Parathyroid adenoma (tissue), 2 donors: ENCODE data around the gene KIRREL3.

Experiments used
- H2AFZ ChIP-seq: fragments of 300-600 bp; sonication (generic); one replicate; pipeline ENCODE4 v1.7.0; 2017; ENCODE audit warnings: antibody characterized with exemption, mild to moderate bottlenecking
- H3K27ac ChIP-seq: fragments of 300-600 bp; sonication (generic); one replicate; pipeline ENCODE4 v1.7.0; 2017
- H3K27me3 ChIP-seq: fragments of 300-600 bp; sonication (generic); one replicate; pipeline ENCODE4 v1.7.0; 2017; ENCODE audit warnings: low read length; ENCODE audit not compliant: control insufficient read depth, insufficient read depth
- H3K36me3 ChIP-seq: fragments of 300-600 bp; sonication (generic); one replicate; pipeline ENCODE4 v1.7.0; 2017; ENCODE audit warnings: low read length; ENCODE audit not compliant: control insufficient read depth, insufficient read depth
- H3K4me1 ChIP-seq: fragments of 300-600 bp; sonication (generic); one replicate; pipeline ENCODE4 v1.7.0; 2017; ENCODE audit warnings: control low read depth
- H3K4me2 ChIP-seq: fragments of 300-600 bp; sonication (generic); one replicate; pipeline ENCODE4 v1.7.0; 2017; ENCODE audit warnings: low read length
- H3K4me3 ChIP-seq: fragments of 300-600 bp; sonication (generic); one replicate; pipeline ENCODE4 v1.7.0; 2017; ENCODE audit warnings: low read depth, low read length
- H3K79me2 ChIP-seq: fragments of 300-600 bp; sonication (generic); one replicate; pipeline ENCODE4 v1.7.0; 2017; ENCODE audit warnings: control low read depth
- H3K9ac ChIP-seq: fragments of 300-600 bp; sonication (generic); one replicate; pipeline ENCODE4 v1.7.0; 2017; ENCODE audit warnings: mild to moderate bottlenecking
- H3K9me3 ChIP-seq: fragments of 300-600 bp; sonication (generic); one replicate; pipeline ENCODE4 v1.7.0; 2017; ENCODE audit warnings: low read length; ENCODE audit not compliant: control insufficient read depth
- TF ChIP-seq, protein P1 (sequence below): fragments of 300-600 bp; sonication (generic); IDR thresholded peaks from one replicate; pipeline ENCODE4 v1.7.0; 2017; ENCODE audit warnings: antibody characterized with exemption, mild to moderate bottlenecking
- donor health status: primary hyperparathyroidism.

KIRREL3 gene

DNA sequence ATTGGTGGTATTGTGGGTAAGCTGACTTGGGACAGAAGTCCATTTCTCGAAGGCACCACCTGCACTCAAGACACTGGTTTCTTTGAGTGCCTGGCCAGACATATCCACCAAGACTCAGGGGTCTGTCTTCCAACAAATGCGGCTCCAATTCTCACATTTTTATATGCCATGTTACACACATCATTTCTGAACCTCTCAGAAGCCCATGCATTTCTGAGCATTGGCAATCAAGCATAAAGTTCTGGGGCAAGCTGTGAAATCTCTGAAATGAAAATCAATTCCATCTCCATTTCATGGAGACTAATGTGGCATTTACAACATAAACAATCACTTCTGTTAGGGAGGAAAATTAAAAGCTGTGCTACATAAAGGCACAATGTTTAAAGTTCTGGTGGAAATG lies 243.7 kb downstream of the KIRREL3 start:
- no peak overlapping the region for H3K4me3 ChIP-seq
- no peaks in the 10 kb centered on the region for H3K9me3 ChIP-seq
- H3K4me2 ChIP-seq: no peak overlapping the region
- no peaks in the 10 kb centered on the region for H3K27me3 ChIP-seq
- H3K4me1 ChIP-seq: no peaks in the 10 kb centered on the region
- no peak overlapping the region for H3K9ac ChIP-seq
- no peak overlapping the region for H3K27ac ChIP-seq
- no peaks in the 10 kb centered on the region for H3K36me3 ChIP-seq
- TF ChIP-seq, protein P1, sequence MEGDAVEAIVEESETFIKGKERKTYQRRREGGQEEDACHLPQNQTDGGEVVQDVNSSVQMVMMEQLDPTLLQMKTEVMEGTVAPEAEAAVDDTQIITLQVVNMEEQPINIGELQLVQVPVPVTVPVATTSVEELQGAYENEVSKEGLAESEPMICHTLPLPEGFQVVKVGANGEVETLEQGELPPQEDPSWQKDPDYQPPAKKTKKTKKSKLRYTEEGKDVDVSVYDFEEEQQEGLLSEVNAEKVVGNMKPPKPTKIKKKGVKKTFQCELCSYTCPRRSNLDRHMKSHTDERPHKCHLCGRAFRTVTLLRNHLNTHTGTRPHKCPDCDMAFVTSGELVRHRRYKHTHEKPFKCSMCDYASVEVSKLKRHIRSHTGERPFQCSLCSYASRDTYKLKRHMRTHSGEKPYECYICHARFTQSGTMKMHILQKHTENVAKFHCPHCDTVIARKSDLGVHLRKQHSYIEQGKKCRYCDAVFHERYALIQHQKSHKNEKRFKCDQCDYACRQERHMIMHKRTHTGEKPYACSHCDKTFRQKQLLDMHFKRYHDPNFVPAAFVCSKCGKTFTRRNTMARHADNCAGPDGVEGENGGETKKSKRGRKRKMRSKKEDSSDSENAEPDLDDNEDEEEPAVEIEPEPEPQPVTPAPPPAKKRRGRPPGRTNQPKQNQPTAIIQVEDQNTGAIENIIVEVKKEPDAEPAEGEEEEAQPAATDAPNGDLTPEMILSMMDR: no peak
- H3K79me2 ChIP-seq: no peaks in the 10 kb centered on the region
- H2AFZ ChIP-seq: no peak overlapping the region

GRCh38 chr11:126756421-126756820 lies 244.1 kb downstream of the KIRREL3 start:
- no peaks in the 10 kb centered on the region for H3K36me3 ChIP-seq
- no peaks in the 10 kb centered on the region for H3K27me3 ChIP-seq
- no peak overlapping the region for H3K4me2 ChIP-seq
- H3K4me1 ChIP-seq: no peaks in the 10 kb centered on the region
- TF ChIP-seq, protein P1: no peak
- no peak overlapping the region for H3K9ac ChIP-seq
- no peaks in the 10 kb centered on the region for H3K79me2 ChIP-seq
- no peak overlapping the region for H3K27ac ChIP-seq
- no peak overlapping the region for H3K4me3 ChIP-seq
- H2AFZ ChIP-seq: no peak overlapping the region
- H3K9me3 ChIP-seq: no peaks in the 10 kb centered on the region

DNA sequence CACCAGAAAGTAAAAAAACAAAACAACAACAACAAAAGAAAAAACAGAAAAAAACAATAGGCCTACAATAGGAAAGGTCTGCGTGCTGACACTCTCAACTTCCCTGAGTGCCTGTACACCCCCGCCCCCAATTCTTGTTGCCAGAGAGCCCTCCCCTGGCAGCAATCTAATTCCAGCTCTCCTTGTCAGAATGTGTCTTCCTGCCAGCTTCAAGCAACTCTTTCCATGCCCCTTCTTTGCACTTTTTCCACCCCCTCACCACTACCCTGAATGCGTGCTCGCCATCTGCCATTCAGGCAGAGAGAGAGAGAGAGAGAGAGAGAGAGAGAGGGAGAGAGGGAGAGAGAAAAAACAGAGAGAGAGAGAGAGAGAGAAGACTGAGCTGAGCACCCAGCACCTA lies 245.0 kb downstream of the KIRREL3 start:
- H3K36me3 ChIP-seq: no peaks in the 10 kb centered on the region
- no peaks in the 10 kb centered on the region for H3K27me3 ChIP-seq
- TF ChIP-seq, protein P1: no peak
- no peak overlapping the region for H2AFZ ChIP-seq
- no peaks in the 10 kb centered on the region for H3K79me2 ChIP-seq
- H3K4me3 ChIP-seq: no peak overlapping the region
- no peak overlapping the region for H3K9ac ChIP-seq
- no peak overlapping the region for H3K27ac ChIP-seq
- no peaks in the 10 kb centered on the region for H3K9me3 ChIP-seq
- H3K4me2 ChIP-seq: no peak overlapping the region
- no peaks in the 10 kb centered on the region for H3K4me1 ChIP-seq

DNA sequence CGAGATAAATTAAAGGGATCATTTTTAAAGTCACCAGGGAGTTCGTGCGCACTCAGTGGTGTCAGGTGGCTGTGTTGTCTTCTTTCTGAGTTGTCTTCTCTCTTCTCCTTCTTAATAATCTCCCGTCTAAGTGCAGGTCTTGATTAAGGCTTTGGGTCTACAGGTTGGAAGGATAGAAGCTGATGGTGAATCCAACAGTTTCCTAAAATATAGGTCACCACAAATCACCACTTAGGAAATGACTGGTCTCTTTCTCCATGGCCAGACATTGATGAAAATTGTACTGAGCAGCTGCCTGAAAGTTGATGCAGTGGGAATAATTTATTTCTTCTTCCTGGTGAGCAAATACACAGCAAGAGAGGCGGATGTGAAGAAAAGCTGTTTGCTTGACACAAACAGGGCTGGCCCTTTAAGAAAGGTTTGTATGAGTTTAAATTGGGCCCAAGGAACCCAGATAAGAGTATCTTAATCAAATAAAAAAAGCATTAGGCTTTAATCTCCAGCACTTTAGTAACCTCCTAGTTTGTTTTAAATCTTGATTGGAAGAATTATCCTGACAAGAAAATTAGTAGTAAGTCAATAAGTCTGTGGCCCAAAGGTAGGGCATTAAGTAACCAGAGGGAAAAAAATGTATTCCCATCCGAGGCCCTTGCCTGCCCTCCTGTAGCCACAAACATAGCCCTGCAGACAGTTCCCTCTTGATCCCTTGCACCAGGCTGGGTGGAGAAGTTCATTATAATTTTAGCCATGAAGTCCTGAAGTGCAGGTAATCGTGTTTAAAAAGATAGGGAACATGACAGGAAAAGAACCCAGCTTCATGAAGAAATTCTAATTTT lies 245.8 kb downstream of the KIRREL3 start:
- H3K9ac ChIP-seq: no peak overlapping the region
- no peaks in the 10 kb centered on the region for H3K36me3 ChIP-seq
- H2AFZ ChIP-seq: no peak overlapping the region
- H3K4me2 ChIP-seq: no peak overlapping the region
- TF ChIP-seq, protein P1: no peak
- H3K79me2 ChIP-seq: no peaks in the 10 kb centered on the region
- no peaks in the 10 kb centered on the region for H3K27me3 ChIP-seq
- H3K4me1 ChIP-seq: no peaks in the 10 kb centered on the region
- H3K27ac ChIP-seq: no peak overlapping the region
- H3K9me3 ChIP-seq: no peaks in the 10 kb centered on the region
- no peak overlapping the region for H3K4me3 ChIP-seq

DNA sequence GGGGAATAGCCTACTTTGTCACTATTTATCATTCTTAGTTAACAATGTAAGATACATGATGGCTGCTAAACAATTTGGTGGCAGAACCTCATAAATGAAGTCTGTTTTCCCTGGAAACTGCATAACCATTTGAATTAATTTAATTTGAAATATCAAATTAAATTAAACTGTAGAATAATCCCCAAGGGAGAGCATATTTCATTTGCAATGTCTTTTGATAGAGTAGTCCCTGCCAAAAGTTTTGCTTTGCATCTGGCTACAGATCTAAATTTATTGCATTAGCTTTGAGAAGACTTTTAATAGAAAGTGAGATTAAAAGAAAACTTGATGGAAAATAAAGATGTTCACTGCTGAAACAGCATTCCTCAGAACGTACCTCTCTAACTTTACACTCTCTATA lies 246.6 kb downstream of the KIRREL3 start:
- Histone ChIP-seq H3K79me2 (no peaks in the 10 kb centered on the region), H3K4me2 (no peak overlapping the region), H3K36me3 (no peaks in the 10 kb centered on the region), H3K9ac (no peak overlapping the region), H3K27me3 (no peaks in the 10 kb centered on the region), H3K9me3 (no peaks in the 10 kb centered on the region), H3K4me1 (no peaks in the 10 kb centered on the region), H3K4me3 (no peak overlapping the region), H2AFZ (no peak overlapping the region), H3K27ac (no peak overlapping the region)
- TF ChIP-seq, protein P1: no peak
